T47D (cell line): ENCODE data around the gene TULP1.
"Not testable (repeated sequence)": the region's sequence is repeated elsewhere in the genome, so short reads cannot be mapped to it uniquely, and the experiment has no call there.

Source experiments
- DNase-seq, 2 experiments: peaks; one replicate each; pipeline versions ENCODE4 v3.0.0 to v3.0.0-alpha.2; 2011 to 2012; ENCODE audit warnings: low read depth in 1 of 2, low spot score in 1 of 2
- JUND ChIP-seq: IDR thresholded peaks from 2 replicates; pipeline ENCODE4 v1.6.1; 2012; ENCODE audit warnings: low read depth
- in situ Hi-C: cut with HindIII; loops from 2 replicates; pipeline ENCODE4 v1.10.0; 2016; ENCODE audit warnings: low sequenced_read_pairs, low pct_unique_long_range_greater_than_20kb

TULP1 gene

DNA sequence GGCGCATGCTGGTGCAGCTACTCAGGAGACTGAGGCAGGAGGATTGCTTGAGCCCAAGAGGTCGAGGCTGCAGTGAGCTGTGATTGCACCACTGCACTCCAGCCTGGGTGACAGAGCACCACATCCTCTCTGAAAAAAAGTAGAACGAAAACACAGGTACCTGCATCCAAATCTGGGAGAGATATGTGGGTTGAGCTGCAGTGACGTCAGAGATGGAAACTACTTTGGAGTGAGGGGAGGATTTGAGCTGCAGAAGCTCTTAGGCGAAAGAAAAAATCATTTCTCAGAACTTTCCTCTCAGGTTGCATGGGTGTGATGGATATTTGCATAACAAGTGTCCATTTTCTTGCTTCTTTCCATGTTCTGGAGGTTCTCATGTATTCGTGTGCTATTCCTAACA, 4.0 kb upstream of the TULP1 start:
- TF ChIP-seq JUND = no peak
- DNase-seq = no peak
- in situ Hi-C loops = no loop called here

DNA sequence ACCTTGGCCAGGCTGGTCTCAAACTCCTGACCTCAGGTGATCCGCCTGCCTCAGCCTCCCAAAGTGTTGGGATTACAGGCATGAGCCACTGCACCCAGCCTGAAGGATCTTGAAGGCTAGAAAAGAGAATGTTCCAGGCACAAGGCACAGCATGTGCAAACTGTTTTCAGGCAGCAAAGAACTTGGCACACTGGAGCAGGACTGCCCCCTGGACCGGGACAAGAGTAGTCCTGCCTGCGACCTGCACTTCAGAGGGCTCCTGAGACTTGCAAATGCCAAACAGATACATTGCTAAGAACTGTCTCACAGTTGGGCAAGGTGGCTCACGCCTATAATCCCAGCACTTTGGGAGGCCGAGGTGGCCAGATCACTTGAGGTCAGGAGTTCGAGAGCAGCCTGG, 3.2 kb upstream of the TULP1 start:
- in situ Hi-C loops, DNase-seq: not testable (repeated sequence)

- no peak for DNase-seq
- TF ChIP-seq JUND = no peak
- in situ Hi-C loops = no loop called here
Observed at GRCh38 chr6:35514587-35514986, 1.9 kb upstream of the TULP1 start.

- no peak for TF ChIP-seq JUND
- no peak for DNase-seq
- in situ Hi-C loops = no loop called here
Observed at GRCh38 chr6:35512006-35512405, 690 bp downstream of the TULP1 start.

DNA sequence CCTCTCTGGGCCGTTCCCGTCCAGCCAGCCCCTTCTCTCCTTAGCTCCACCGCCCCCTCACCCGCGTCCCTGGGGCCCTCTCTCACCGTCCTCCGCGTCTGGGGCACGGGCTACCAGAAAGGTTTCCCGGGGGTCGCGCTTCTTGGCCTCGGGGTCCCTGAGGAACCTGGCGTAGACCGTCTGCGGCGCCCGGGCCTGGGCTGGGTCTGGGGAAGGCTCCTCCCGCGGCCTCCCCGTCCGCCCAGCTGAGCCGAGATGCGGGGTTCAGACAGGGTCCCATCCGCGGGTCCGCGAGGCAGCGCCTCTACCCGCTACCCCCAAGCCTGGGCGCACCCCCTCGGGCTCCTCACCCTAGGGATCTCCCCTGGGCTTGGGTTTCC, 1.1 kb downstream of the TULP1 start:
- DNase-seq = no peak
- in situ Hi-C loops = no loop called here
- no peak for TF ChIP-seq JUND

GRCh38 chr6:35510916-35511561, 1.7 kb downstream of the TULP1 start:
- no peak for DNase-seq
- in situ Hi-C loops = no loop called here
- TF ChIP-seq JUND = no peak

DNA sequence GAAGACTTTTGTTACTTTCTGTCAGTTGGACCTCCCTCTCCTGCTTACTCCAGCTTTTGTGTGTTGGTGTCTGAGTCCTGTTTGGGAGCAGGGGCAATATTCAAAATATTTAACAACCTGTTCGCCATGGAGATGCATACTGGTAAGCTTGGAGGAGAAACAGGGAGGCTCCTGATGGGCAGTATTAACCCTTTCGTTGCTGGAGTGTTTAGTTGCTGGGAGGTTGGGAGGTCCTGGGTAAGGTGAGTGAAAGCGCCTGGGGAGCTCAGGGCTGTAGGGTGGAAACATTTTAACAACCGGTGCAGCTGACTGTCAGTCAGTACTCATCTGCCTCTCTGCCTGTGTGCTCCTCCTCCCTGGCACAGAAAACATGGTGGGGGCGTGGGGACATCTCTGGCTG, 4.2 kb downstream of the TULP1 start:
- in situ Hi-C loops = no loop called here
- no peak for DNase-seq
- no peak for TF ChIP-seq JUND

DNA sequence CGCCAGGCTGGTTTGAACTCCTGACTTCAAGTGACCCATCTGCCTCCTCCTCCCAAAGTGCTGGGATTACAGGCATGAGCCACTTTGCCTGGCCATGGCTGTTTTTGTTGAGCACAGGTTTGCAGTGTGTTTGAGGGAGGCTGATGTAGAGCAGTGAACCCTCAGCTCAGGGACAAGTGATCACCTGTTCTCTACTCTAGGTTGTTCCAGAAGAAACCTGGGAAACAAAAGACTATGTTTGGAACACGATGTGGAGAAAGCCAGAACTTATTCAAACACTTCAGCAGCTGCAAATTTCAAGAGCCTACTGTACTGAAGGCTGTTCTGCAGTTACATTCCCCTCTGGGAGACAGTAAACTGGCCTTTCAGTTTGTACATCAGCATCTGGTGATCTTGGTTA, 4.7 kb downstream of the TULP1 start:
- no peak for TF ChIP-seq JUND
- DNase-seq = no peak
- in situ Hi-C loops = no loop called here

DNA sequence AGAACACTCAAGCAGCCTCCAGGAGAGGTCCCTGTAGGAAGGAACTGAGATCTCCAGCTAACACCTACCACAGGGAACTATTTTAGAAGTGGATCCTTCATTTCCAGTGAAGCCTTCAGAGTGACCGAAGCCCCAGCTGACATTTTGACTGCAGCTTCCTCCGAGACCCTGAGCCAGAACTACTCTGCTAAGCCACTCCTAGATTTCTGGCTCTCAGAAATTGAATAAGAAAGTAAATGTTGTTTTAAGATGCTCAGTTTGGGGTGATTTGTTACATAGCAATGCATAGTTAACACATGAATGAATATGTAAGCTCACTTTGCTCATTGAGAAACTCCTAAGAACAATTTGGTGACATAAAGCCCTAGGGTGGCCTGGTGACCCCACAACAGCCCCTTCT, 5.5 kb downstream of the TULP1 start:
- no peak for DNase-seq
- in situ Hi-C loops = no loop called here
- TF ChIP-seq JUND = no peak

DNA sequence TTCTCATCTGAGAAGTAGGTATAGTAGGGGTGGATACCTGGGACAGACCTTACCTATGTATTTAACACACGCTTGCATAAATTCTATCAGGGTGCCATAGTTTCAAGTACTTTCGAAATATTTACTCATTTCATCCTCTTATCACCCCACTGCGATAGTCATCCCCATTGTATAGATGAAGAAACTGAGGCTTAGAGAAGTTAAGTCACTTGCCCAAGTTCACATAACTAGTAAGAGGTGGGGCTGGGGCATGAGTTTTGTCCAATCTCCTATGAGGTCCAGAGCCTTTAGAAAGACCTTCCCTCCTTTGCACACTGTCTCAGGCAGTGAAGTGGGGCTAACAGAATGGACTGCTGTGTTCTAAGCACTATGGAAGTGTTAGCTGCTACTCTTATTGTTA, 6.2 kb downstream of the TULP1 start:
- in situ Hi-C loops = no loop called here

GRCh38 chr6:35505999-35506412, 6.7 kb downstream of the TULP1 start:
- TF ChIP-seq JUND = no peak
- no peak for DNase-seq
- in situ Hi-C loops = no loop called here

More for the DNA sequence above, 6.2 kb downstream of the TULP1 start:
- TF ChIP-seq JUND = no peak
- no peak for DNase-seq

GRCh38 chr6:35503534-35503933, 9.2 kb downstream of the TULP1 start:
- in situ Hi-C loops = no loop called here
- TF ChIP-seq JUND = no peak
- no peak for DNase-seq

- in situ Hi-C loops = no loop called here
- DNase-seq = no peak
- no peak for TF ChIP-seq JUND
Observed at GRCh38 chr6:35501784-35502183, 10.9 kb downstream of the TULP1 start.

DNA sequence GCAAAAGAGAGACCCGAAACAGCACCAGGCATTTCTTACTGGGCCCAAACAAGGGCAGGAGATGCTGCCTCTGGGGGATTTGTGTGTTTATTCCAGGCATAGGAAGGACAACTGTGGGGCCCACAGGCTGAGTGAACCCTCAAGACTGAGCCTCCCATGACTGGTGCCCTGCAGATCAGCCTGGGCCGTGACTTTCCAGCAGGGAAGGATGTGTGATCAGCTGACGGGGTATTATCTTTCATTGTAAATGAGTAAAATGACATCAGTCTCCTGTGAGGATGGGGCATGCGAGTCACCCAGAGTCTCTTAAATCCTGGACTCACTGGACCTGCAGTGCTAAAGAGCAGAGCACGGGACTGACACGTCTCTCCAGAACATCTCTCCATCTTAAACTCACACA, 11.9 kb downstream of the TULP1 start:
- no peak for DNase-seq
- TF ChIP-seq JUND = no peak
- in situ Hi-C loops = no loop called here

DNA sequence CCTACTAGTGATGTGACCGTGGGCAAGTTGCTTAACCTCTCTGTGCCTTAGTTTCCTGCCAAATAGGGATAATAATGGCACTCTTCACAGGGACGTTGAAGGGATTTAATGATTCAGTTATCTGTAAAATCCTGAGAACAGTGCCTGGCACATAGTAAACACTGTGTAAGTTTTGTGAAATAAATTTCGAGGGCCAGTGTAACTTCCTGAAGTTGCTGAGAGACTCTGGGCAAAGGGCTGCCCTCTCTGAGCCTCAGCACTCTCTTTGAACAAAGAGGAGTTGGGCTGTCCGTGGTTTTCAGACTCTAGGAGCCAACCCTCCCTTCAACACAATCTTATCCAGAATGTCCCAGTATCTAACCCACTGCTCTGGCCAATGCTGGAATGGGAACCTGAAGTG, 13.3 kb downstream of the TULP1 start:
- TF ChIP-seq JUND = no peak
- no peak for DNase-seq
- in situ Hi-C loops = no loop called here
